GM23338 (cell line): Measurements from ENCODE around the gene CD2BP2. TPM values are rescaled to one million over a fixed set of nuclear protein-coding genes. Genes with fewer than 3 reads are reported as not detected.

ENCODE experiments used
- ATAC-seq: fragments of 200-7000 bp; cut with Tn5 transposase; 3 replicates; pipeline ENCODE4 v1.9.1; 2020
- DNase-seq: peaks from one replicate; pipeline ENCODE4 v3.0.0-alpha.2; 2015; ENCODE audit warnings: low spot score
- H2AFZ ChIP-seq: fragments of 200-600 bp; sonication (generic); 2 replicates; pipeline ENCODE4 v1.8.0; 2016; ENCODE audit warnings: antibody characterized with exemption, mild to moderate bottlenecking, moderate library complexity
- H3F3A ChIP-seq: fragments of 200-600 bp; sonication (generic); replicated peaks from 2 replicates; pipeline ENCODE4 v1.8.0; 2017; ENCODE audit warnings: antibody characterized with exemption, mixed run types, low read depth
- H3K27ac ChIP-seq: fragments of 200-600 bp; sonication (generic); 2 replicates; pipeline ENCODE4 v1.6.1; 2016; ENCODE audit warnings: low read depth
- H3K27me3 ChIP-seq: fragments of 200-600 bp; sonication (generic); 2 replicates; pipeline ENCODE4 v1.8.0; 2016; ENCODE audit warnings: mild to moderate bottlenecking, mixed run types, moderate library complexity; ENCODE audit not compliant: insufficient read depth
- H3K36me3 ChIP-seq: fragments of 200-600 bp; sonication (generic); 2 replicates; pipeline ENCODE4 v1.8.0; 2016; ENCODE audit warnings: mild to moderate bottlenecking; ENCODE audit not compliant: insufficient read depth
- H3K4me1 ChIP-seq: fragments of 200-600 bp; sonication (generic); 2 replicates; pipeline ENCODE4 v1.8.0; 2016; ENCODE audit warnings: mild to moderate bottlenecking, moderate library complexity; ENCODE audit not compliant: insufficient read depth
- H3K4me2 ChIP-seq: fragments of 200-600 bp; sonication (generic); 2 replicates; pipeline ENCODE4 v1.7.1; 2017; ENCODE audit warnings: mixed run types
- H3K4me3 ChIP-seq: fragments of 200-600 bp; sonication (generic); 2 replicates; pipeline ENCODE4 v1.6.1; 2016; ENCODE audit warnings: mixed run types
- H3K79me2 ChIP-seq: fragments of 200-600 bp; sonication (generic); replicated peaks from 2 replicates; pipeline ENCODE4 v1.8.0; 2017; ENCODE audit warnings: mild to moderate bottlenecking; ENCODE audit not compliant: insufficient read depth
- H3K9me2 ChIP-seq: fragments of 200-600 bp; sonication (generic); 2 replicates; pipeline ENCODE4 v1.8.0; 2017; ENCODE audit not compliant: insufficient read depth
- H4K20me1 ChIP-seq: fragments of 200-600 bp; sonication (generic); replicated peaks from 2 replicates; pipeline ENCODE4 v1.8.0; 2017; ENCODE audit warnings: mild to moderate bottlenecking; ENCODE audit not compliant: insufficient read depth
- H3K27ac Mint-ChIP-seq: 2 replicates; pipeline ENCODE4 v1.8.0; 2020; ENCODE audit warnings: inconsistent platforms, mild to moderate bottlenecking, moderate library complexity, mixed read lengths
- H3K27me3 Mint-ChIP-seq: 3 replicates; pipeline ENCODE4 v1.8.0; 2022; ENCODE audit warnings: low read depth, mild to moderate bottlenecking, moderate library complexity, mixed read lengths, inconsistent platforms; ENCODE audit not compliant: insufficient read depth, poor library complexity
- H3K36me3 Mint-ChIP-seq: 3 replicates; pipeline ENCODE4 v1.8.0; 2021; ENCODE audit warnings: low read depth, mild to moderate bottlenecking, inconsistent platforms, moderate library complexity, mixed read lengths
- H3K4me1 Mint-ChIP-seq: 3 replicates; pipeline ENCODE4 v1.8.0; 2020; ENCODE audit warnings: mild to moderate bottlenecking, inconsistent platforms, mixed read lengths
- H3K4me3 Mint-ChIP-seq: 3 replicates; pipeline ENCODE4 v1.8.0; 2021; ENCODE audit warnings: moderate library complexity, mild to moderate bottlenecking, inconsistent platforms, mixed read lengths
- H3K9me3 Mint-ChIP-seq: 3 replicates; pipeline ENCODE4 v1.8.0; 2020; ENCODE audit warnings: moderate library complexity, mild to moderate bottlenecking, inconsistent platforms, mixed read lengths
- ETS1 ChIP-seq: IDR thresholded peaks from 2 replicates; pipeline ENCODE4 v1.6.1; 2016; ENCODE audit warnings: antibody characterized with exemption
- EZH2 ChIP-seq: fragments of 200-600 bp; sonication (generic); IDR thresholded peaks from one replicate; pipeline ENCODE4 v1.8.0; 2017; ENCODE audit warnings: antibody characterized with exemption, mild to moderate bottlenecking, low read depth; ENCODE audit not compliant: unreplicated experiment
- JUNB ChIP-seq: IDR thresholded peaks from one replicate; pipeline ENCODE4 v1.6.1; 2016; ENCODE audit warnings: antibody characterized with exemption; ENCODE audit not compliant: unreplicated experiment
- POLR2AphosphoS5 ChIP-seq: IDR thresholded peaks from 2 replicates; pipeline ENCODE4 v1.6.1; 2016; ENCODE audit warnings: antibody characterized with exemption, low read depth
- STAT1 ChIP-seq: IDR thresholded peaks from one replicate; pipeline ENCODE4 v1.6.1; 2016; ENCODE audit warnings: antibody characterized with exemption; ENCODE audit not compliant: unreplicated experiment
- ZNF331 ChIP-seq: fragments of 250-450 bp; sonication (Bioruptor Pico); IDR thresholded peaks from 2 replicates; pipeline ENCODE4 v1.5.0; 2020; ENCODE audit warnings: low read depth, mild to moderate bottlenecking, moderate library complexity
- ZNF462 ChIP-seq: fragments of 250-450 bp; sonication (Bioruptor Pico); IDR thresholded peaks from 2 replicates; pipeline ENCODE4 v1.5.0; 2020; ENCODE audit warnings: mild to moderate bottlenecking, moderate library complexity
- polyA plus RNA-seq: library from polyadenylated mRNA; unstranded; fragments of >200 nt; fragmentation: Nextera tagmentation; extraction: Ambion mirVana; gene quantifications from 2 replicates; pipeline ENCODE4 v1.2.1, GENCODE V29; 2016
- total RNA-seq: library from RNA; depleted of rRNA; stranded (reverse); fragments of >200 nt; shearing (Covaris generic); gene quantifications from 2 replicates; pipeline ENCODE4 v1.2.3, GENCODE V29; 2014

CD2BP2 gene
- total and polyA plus RNA-seq, 2 experiments from 2014 or later = 23.1 to 38.7 TPM

GRCh38 chr16:30382111-30382881 lies 27.2 kb upstream of the CD2BP2 start, which contains the start of gene SEPTIN1:
TSS of gene SEPTIN1 (minus strand) at chr16:30382561. CDS start at chr16:30382542, 19 bp downstream.
- no peaks in the 10 kb centered on the region for H3K9me2 ChIP-seq
- H3K4me3 ChIP-seq = no peak within 1 kb of the TSS
- H2AFZ ChIP-seq = no peak within 1 kb of the TSS
- Mint-ChIP-seq H3K36me3 (peaks cover 3% of the 10 kb centered on the region; the same call in 2 of the 3 replicates), H3K4me3 (no peak within 1 kb of the TSS), H3K9me3 (no peaks in the 10 kb centered on the region; the same call in none of the 3 replicates), H3K27ac (peak within 1 kb of the TSS; percentile 62; the same call in 1 of the 2 replicates), H3K4me1 (peaks cover 12% of the 10 kb centered on the region), H3K27me3 (peaks cover 17% of the 10 kb centered on the region)
- no peaks in the 10 kb centered on the region for H3K27me3 ChIP-seq
- ATAC-seq (no peak), DNase-seq (no peak)
- H3K4me2 ChIP-seq = no peak within 1 kb of the TSS
- TF ChIP-seq JUNB (no peak), ETS1 (no peak), EZH2 (no peak), STAT1 (no peak), ZNF331 (CRISPR knock-in tag) (no peak), ZNF462 (no peak), POLR2AphosphoS5 (no peak)
- H3K36me3 ChIP-seq = no peaks in the 10 kb centered on the region
- H3F3A ChIP-seq = peaks cover 15% of the 10 kb centered on the region
- H3K4me1 ChIP-seq = peaks cover 1% of the 10 kb centered on the region
- no peaks in the 10 kb centered on the region for H4K20me1 ChIP-seq
- H3K79me2 ChIP-seq = 0 out of 2 replicates have a peak, but pooled peaks cover 4% of the 10 kb centered on the region
- no peak within 1 kb of the TSS; the same call in 1 of the 2 replicates for H3K27ac ChIP-seq
